ENCODE data around the gene COBLL1. TPM values are rescaled to one million over a fixed set of nuclear protein-coding genes. Genes with fewer than 3 reads are reported as not detected.

The COBLL1 gene
- total and polyA plus RNA-seq, 2 experiments from 2014 or later: 87.3 to 146 TPM

DNA sequence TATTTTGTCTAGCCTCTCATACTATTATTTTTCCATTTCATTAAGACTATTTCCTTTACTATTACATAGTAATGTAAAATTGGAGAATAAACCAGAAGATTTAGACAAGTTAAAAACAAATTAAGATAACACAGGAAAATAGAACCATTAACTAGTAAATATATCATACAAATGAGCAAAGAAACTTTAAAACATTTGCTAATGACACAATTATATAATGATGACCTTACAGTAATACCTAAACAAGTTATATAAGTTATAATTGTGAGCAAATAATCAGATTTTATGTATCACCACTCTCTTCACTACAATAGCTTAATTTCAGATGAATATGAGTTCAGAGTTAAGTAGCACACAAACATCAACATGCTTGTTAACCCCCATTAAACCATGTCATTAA, 147.8 kb downstream of the COBLL1 start:
- Histone ChIP-seq H4K20me1 (ENCODE audit: insufficient read depth, poor library complexity, severe bottlenecking) (no peaks in the 10 kb centered on the region), H3K27me3 (no peaks in the 10 kb centered on the region), H3K9me2 (replicated peaks; ENCODE audit: insufficient read depth) (no peaks in the 10 kb centered on the region), H3K4me1 (ENCODE audit: insufficient read depth) (peaks cover 21% of the 10 kb centered on the region), H3K4me3 (no peak overlapping the region), H3K27ac (peak overlapping the region; percentile 12), H3K36me3 (replicated peaks; ENCODE audit: insufficient read depth, low read depth) (no peaks in the 10 kb centered on the region), H3K9me3 (ENCODE audit: low read depth) (no peaks in the 10 kb centered on the region), H3K4me2 (no peak overlapping the region), H3K79me2 (peaks cover 3% of the 10 kb centered on the region), H2AFZ (no peak overlapping the region)
- TF ChIP-seq EZH2phosphoT487 (IDR thresholded peaks at IDR 0.05; ENCODE audit: low read depth, severe bottlenecking, unreplicated experiment) (no peak), EZH2 (IDR thresholded peaks at IDR 0.05; ENCODE audit: borderline replicate concordance) (no peak)
- TF ChIP-seq, protein P1, sequence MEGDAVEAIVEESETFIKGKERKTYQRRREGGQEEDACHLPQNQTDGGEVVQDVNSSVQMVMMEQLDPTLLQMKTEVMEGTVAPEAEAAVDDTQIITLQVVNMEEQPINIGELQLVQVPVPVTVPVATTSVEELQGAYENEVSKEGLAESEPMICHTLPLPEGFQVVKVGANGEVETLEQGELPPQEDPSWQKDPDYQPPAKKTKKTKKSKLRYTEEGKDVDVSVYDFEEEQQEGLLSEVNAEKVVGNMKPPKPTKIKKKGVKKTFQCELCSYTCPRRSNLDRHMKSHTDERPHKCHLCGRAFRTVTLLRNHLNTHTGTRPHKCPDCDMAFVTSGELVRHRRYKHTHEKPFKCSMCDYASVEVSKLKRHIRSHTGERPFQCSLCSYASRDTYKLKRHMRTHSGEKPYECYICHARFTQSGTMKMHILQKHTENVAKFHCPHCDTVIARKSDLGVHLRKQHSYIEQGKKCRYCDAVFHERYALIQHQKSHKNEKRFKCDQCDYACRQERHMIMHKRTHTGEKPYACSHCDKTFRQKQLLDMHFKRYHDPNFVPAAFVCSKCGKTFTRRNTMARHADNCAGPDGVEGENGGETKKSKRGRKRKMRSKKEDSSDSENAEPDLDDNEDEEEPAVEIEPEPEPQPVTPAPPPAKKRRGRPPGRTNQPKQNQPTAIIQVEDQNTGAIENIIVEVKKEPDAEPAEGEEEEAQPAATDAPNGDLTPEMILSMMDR (IDR thresholded peaks at IDR 0.05; ENCODE audit: poor library complexity): no peak
- no peak for DNase-seq (ENCODE audit: low spot score)

DNA sequence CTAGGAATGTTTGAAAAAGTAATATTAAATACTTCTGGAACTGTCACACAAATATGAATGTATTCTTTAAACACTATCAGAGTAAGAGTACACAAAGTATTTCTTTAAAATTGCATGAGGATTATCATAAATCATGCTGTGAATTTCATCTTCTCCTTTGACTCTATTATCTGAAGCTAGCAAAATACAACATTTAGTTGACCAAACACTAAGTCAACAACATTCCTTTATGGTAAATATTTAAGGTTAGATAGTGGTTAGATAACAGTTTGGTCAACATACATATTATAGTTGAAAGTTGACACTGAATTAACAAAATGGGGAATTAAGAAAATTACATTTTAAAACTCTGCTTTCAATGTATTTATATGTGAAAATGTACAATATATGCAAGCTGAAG, 148.2 kb downstream of the COBLL1 start:
- H2AFZ ChIP-seq: no peak overlapping the region
- no peaks in the 10 kb centered on the region for H4K20me1 ChIP-seq (ENCODE audit: insufficient read depth, poor library complexity, severe bottlenecking)
- H3K9me3 ChIP-seq (ENCODE audit: low read depth): no peaks in the 10 kb centered on the region
- peaks cover 21% of the 10 kb centered on the region for H3K4me1 ChIP-seq (ENCODE audit: insufficient read depth)
- H3K79me2 ChIP-seq: no peaks in the 10 kb centered on the region
- no peak overlapping the region for H3K4me3 ChIP-seq
- no peak overlapping the region for H3K4me2 ChIP-seq
- no peaks in the 10 kb centered on the region for H3K36me3 ChIP-seq (replicated peaks; ENCODE audit: insufficient read depth, low read depth)
- DNase-seq (ENCODE audit: low spot score): no peak
- H3K27me3 ChIP-seq: no peaks in the 10 kb centered on the region
- H3K9me2 ChIP-seq (replicated peaks; ENCODE audit: insufficient read depth): no peaks in the 10 kb centered on the region
- TF ChIP-seq, protein P1 (IDR thresholded peaks at IDR 0.05; ENCODE audit: poor library complexity): no peak
- TF ChIP-seq EZH2 (IDR thresholded peaks at IDR 0.05; ENCODE audit: borderline replicate concordance) (no peak), EZH2phosphoT487 (IDR thresholded peaks at IDR 0.05; ENCODE audit: low read depth, severe bottlenecking, unreplicated experiment) (no peak)
- no peak overlapping the region for H3K27ac ChIP-seq

DNA sequence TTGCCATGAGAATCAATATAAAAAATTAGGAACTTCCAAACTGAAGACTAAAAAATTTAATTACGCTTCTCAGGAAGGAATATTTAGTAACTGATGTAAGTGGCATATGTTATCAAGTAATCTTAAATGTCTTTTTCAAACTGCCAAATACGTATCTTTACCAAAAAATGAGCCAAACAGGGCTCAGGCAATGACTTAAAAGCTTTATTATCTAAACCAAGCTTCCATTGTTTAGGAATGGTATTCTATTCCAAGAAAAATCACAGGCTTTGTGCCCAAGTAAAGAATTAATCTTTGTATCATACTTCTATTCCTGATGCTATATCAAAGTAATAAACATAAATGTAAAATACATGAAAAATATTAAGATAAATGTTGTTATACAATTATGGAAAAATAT, 148.7 kb downstream of the COBLL1 start:
- no peak overlapping the region for H2AFZ ChIP-seq
- H3K27me3 ChIP-seq: no peaks in the 10 kb centered on the region
- H3K9me3 ChIP-seq (ENCODE audit: low read depth): no peaks in the 10 kb centered on the region
- no peak overlapping the region for H3K4me2 ChIP-seq
- H3K36me3 ChIP-seq (replicated peaks; ENCODE audit: insufficient read depth, low read depth): no peaks in the 10 kb centered on the region
- no peaks in the 10 kb centered on the region for H3K9me2 ChIP-seq (replicated peaks; ENCODE audit: insufficient read depth)
- peaks cover 21% of the 10 kb centered on the region for H3K4me1 ChIP-seq (ENCODE audit: insufficient read depth)
- no peak overlapping the region for H3K4me3 ChIP-seq
- no peak overlapping the region for H3K27ac ChIP-seq
- no peaks in the 10 kb centered on the region for H4K20me1 ChIP-seq (ENCODE audit: insufficient read depth, poor library complexity, severe bottlenecking)
- DNase-seq (ENCODE audit: low spot score): no peak
- no peaks in the 10 kb centered on the region for H3K79me2 ChIP-seq
- TF ChIP-seq, protein P1 (IDR thresholded peaks at IDR 0.05; ENCODE audit: poor library complexity): no peak
- no peak for TF ChIP-seq EZH2phosphoT487 (IDR thresholded peaks at IDR 0.05; ENCODE audit: low read depth, severe bottlenecking, unreplicated experiment)
- no peak for TF ChIP-seq EZH2 (IDR thresholded peaks at IDR 0.05; ENCODE audit: borderline replicate concordance)
- 75% methylated on average over 2 of the region's 2 CpGs for WGBS (ENCODE audit: low lambda C conversion rate, missing lambda C conversion rate)

DNA sequence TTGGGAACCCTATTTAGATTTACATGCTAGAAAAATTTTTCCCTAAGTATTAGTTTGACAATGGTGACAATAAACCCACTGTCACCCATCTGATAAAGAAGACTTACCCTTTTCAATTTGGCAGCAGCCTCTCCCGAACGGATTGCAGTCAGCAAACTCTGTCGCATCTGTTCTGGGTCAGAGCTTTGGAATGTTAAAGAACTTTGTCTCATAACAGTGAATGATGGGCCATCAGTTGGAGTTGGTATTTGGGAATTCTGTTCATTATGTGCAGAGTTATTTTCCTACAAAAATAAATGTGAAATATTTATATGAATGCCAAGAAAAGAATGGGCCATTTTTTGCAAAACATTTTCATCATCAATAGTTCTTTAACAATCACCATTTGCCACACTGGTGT, 149.5 kb downstream of the COBLL1 start:
- Histone ChIP-seq H2AFZ (no peak overlapping the region), H3K4me2 (no peak overlapping the region), H3K79me2 (no peaks in the 10 kb centered on the region), H3K27ac (no peak overlapping the region), H3K9me3 (ENCODE audit: low read depth) (no peaks in the 10 kb centered on the region), H3K27me3 (no peaks in the 10 kb centered on the region), H3K4me3 (no peak overlapping the region), H3K36me3 (replicated peaks; ENCODE audit: insufficient read depth, low read depth) (no peaks in the 10 kb centered on the region), H4K20me1 (ENCODE audit: insufficient read depth, poor library complexity, severe bottlenecking) (no peaks in the 10 kb centered on the region), H3K9me2 (replicated peaks; ENCODE audit: insufficient read depth) (no peaks in the 10 kb centered on the region), H3K4me1 (ENCODE audit: insufficient read depth) (peaks cover 21% of the 10 kb centered on the region)
- DNase-seq (ENCODE audit: low spot score): no peak
- 35% methylated on average over 3 of the region's 3 CpGs for WGBS (ENCODE audit: low lambda C conversion rate, missing lambda C conversion rate)
- TF ChIP-seq, protein P1 (IDR thresholded peaks at IDR 0.05; ENCODE audit: poor library complexity): no peak
- TF ChIP-seq EZH2 (IDR thresholded peaks at IDR 0.05; ENCODE audit: borderline replicate concordance) (no peak), EZH2phosphoT487 (IDR thresholded peaks at IDR 0.05; ENCODE audit: low read depth, severe bottlenecking, unreplicated experiment) (no peak)

Data from hepatocyte (in vitro differentiated cells).